Skin epidermis (tissue), 12 donors: Measurements from ENCODE around the gene LAYN.

Experiments used
- H3K27ac ChIP-seq, 21 experiments: fragments of 200-600 bp; sonication (generic) in 11 of 21; one replicate each; pipeline ENCODE4 v1.5.0; 2020; ENCODE audit warnings: mild to moderate bottlenecking in 3 of 21, inconsistent platforms in 2 of 21, moderate library complexity in 2 of 21
- H3K4me3 ChIP-seq, 7 experiments: fragments of 200-600 bp; sonication (generic) in 2 of 7; one replicate each; pipeline ENCODE4 v1.5.0; 2020; ENCODE audit warnings: inconsistent platforms in 2 of 7, mild to moderate bottlenecking in 2 of 7, moderate library complexity in 1 of 7

Gene LAYN, protein sequence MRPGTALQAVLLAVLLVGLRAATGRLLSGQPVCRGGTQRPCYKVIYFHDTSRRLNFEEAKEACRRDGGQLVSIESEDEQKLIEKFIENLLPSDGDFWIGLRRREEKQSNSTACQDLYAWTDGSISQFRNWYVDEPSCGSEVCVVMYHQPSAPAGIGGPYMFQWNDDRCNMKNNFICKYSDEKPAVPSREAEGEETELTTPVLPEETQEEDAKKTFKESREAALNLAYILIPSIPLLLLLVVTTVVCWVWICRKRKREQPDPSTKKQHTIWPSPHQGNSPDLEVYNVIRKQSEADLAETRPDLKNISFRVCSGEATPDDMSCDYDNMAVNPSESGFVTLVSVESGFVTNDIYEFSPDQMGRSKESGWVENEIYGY

DNA sequence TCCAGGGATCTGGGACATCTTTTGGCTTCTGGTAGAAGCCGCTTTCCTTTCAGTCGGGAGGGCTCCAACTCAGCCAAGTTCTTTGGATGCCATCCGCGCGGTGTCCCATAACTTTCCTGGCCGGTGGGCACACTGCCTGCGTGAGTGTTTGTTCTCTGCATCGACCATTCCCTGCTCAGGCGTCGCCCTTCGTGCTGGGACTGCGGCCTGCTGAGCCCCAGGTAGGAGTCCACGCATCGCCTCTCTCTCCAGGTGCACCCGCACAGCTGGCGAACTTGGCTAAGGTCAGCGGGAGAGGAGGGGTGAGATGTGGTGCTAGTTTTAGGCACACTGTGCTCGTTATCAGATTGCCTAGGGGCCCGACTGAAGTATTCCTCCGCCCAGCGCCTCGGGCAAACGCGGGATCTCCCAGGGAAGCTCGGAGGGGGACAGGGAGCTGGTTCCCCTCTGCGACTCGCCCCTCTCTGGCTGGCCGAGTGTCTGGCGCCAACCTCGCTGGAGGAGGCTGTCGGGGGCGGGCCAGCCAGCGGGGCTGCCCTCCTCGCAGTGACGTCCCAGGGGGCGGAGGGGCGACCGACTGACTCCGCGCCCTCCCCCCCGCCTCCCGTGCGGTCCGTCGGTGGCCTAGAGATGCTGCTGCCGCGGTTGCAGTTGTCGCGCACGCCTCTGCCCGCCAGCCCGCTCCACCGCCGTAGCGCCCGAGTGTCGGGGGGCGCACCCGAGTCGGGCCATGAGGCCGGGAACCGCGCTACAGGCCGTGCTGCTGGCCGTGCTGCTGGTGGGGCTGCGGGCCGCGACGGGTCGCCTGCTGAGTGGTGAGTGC lies at the start of gene LAYN:
Gene LAYN, plus strand, starts transcription at position 607 of the 823 bp plus-strand sequence. Its CDS starts 124 bp downstream, at position 731.
- H3K27ac ChIP-seq = peak within 1 kb of the TSS in 19 of 21 experiments; percentile 8 to 76 (median 48)
- H3K4me3 ChIP-seq = peak within 1 kb of the TSS; percentile 22 to 49 (median 45)

DNA sequence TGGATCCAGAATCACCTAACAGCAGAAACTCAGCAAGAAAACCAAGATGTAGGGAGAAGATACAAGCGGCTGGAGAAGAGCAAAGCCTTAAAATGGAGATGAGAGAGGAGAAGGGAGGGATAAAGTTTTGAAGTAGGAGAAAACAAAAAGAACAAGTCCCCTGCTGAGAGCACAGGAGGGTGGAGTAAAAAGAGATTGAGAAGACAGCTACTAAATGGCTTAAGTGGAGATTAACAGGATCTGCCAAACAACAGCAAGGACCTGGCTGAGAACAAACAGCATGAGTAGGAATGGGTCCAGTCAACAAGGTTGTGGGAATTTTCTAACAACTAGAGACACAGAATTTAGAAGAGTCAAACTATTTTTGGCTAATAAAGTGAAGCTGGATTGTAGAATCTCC lies 46.5 kb upstream of the LAYN start:
- no peak overlapping the region for H3K27ac ChIP-seq
- H3K4me3 ChIP-seq = no peak overlapping the region

DNA sequence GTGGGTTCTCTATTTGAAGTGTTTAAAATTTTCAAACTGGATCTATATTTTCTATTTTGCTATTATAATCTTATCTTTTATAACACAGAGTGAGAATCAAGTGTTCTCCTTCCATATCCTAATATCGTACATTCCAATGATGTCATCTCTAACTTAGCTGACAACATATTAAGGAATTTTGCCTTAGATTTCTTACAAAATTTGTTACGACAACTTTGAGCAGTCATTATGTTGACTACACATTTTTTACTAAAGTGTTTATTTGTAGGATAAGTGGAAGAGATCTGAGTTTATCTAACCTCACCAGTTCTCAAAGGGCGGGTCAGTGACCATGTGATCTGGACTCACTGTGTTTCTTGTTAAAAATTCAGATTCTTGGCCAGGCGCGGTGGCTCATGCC lies 41.0 kb upstream of the LAYN start:
- Histone ChIP-seq H3K4me3 (no peak overlapping the region), H3K27ac (no peak overlapping the region)

DNA sequence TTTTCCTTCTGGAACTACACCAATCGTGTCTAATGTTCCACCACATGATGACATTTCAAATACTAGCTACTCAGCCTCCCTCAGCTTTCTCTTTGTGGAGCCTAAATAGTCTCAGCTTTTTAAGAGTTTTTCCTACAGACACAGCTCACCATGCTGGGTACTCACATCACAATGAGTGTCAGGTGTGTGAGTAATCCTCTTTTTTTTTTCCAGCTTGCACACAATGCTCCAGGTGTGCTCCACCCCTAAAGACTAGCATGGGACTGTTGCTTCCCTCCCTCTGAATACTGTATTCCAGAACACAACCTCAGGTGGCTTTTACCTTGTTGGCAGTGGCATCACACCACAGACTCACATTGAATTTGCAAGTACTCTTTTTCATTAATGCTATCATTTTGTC lies 40.0 kb upstream of the LAYN start:
- H3K4me3 ChIP-seq = no peak overlapping the region
- H3K27ac ChIP-seq = no peak overlapping the region

DNA sequence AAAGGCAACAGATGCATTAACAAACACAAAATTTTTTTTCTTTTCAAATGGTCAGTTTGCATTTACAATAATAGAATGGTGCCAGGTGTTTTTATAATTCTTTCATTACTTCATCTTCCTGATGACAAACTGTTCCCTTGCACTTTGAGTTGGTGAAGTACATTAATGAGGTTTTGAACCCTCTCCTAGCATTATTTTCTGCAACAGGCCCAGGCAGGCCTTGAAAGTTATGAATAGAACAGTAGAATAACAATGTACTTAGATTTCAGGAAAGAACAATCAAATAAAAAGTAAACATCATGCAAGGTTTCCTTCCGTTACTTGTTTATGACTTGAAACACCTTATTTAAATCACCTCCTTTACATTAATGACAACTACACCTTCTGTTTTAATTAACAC lies 37.9 kb upstream of the LAYN start:
- Histone ChIP-seq H3K4me3 (no peak overlapping the region), H3K27ac (no peak overlapping the region)

DNA sequence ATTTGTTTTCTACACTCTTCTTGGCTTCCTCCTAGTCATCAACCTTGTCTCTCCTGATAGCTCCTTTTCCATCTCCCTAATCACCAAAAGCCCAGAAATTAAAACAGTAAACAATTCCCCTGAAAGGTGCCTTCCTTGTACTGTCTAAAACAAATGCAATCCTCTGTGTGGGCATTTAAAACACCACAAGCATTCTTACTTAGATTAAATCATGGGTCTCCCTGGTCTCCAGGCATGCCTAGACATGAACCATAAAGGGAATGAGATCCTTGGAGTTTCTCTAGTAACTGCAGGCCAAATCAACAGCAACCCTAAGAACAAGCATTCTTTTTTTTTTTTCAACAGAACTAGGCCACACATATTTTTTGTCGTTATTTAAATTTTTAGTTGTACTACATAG lies 30.2 kb upstream of the LAYN start:
- H3K27ac ChIP-seq = no peak overlapping the region
- H3K4me3 ChIP-seq = no peak overlapping the region

DNA sequence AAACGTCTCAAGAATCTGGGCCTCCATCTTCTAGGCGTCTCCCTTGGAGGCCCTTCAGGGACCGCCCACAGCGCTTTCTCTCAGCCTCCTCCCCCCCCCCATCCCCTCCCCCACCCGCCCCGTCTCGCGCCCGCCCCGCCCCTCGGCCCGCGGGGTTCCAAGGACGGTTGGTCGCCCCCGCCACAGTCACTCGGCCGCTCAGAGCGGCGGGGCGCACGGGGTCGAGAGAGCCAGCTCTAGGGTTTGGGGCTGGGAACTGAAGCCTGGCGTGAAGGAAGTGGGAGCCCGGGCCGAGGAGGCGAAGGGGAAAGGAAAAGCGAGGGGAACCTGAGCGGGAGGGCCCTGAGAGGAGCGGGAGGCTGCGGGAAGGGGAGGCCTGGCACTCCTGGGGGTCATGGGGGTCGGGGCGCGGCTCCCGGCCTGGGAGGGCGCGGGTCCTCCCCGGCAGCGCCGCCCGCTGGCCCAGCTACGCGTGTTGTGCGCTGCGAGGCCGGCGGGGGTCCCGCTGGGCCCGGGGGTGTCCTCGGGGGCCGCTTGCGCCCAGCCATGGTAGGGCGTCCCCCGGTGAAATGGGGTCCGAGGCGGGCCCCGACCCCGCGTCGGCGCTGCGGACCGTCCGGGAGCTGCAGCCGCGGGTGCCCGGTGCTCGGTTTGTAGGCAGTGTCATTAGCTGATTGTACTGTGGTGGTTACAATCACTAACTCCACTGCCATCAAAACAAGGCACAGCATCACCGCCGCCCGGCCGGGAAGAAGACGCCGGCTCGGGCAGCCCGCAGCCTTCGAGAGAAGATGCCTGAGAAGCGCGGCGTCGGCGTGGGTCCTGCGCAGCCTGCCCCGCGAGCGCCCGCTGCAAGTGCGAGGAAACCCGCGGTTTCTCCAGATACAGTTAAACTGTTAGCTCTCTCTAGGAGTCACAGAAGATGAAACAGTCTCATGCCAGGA lies 28.0 kb upstream of the LAYN start, which contains the start of gene BTG4:
Gene BTG4, minus strand, starts transcription at position 91 of the 944 bp plus-strand sequence. CDS start 13,610 bp downstream, outside the sequence.
- H3K4me3 ChIP-seq = peak within 1 kb of the TSS; percentile 37 to 43 (median 42)
- peak within 1 kb of the TSS in 10 of 21 experiments; percentile 13 to 73 (median 40) for H3K27ac ChIP-seq

DNA sequence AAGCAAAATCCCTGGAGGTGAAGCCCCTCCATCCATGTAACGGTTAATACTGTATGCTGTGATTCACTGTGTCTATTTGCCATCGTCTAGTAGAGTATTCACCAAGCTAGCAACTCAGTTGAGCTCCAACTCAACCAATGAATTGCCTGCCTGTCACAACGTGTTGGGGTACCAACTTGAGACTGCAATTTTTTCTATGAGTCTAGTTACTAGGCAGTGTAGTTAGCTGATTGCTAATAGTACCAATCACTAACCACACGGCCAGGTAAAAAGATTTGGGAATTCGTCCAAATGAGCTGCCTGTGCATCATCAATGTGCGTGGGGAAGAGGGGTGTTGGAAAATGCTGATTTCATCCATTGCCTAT lies 27.3 kb upstream of the LAYN start:
- Histone ChIP-seq H3K4me3 (peak overlapping the region in 2 of 7 experiments; percentile 42 to 43), H3K27ac (no peak overlapping the region)

DNA sequence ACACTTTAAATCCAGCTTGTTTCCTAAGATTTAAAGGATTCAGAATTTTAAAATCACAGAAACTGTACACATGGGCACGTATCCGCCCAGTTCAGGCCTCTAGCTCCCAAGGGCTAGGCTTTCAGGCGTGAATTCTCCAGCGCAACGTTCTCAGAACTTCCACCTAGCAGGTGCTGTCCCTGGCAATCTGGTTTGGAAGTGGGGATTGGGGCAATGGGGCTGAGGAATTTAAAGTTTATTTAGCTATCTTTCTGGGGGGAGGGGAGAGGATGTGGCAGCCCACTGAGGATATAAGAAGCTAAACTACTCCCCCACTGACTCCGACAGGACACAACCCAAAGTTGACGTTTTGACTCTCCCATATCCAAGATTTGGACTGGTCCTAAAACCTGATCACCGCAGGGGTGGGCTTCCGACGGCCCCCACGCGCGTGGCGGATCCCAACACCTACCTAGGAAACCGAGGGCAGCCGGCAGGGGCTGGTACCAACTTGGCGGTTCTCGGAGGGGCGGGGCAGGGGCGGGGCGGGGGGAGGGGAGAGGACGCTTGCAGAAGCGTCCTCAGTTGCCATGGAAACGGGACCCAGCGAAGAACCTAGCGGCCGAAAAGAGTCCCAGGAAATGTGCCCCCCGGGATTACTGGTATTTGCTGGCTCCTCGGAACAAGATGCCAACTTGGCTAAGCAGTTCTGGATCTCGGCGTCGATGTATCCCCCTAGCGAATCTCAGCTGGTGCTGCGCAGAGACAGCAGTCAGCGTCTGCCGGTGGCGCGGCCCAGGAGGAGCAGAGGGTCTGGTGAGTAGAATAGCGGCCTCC lies 26.1 kb upstream of the LAYN start, which contains the start of gene HOATZ:
Gene HOATZ, plus strand, starts transcription at position 563 of the 816 bp plus-strand sequence. Its CDS starts 7 bp downstream, at position 570.
- Histone ChIP-seq H3K27ac (no peak within 1 kb of the TSS), H3K4me3 (peak within 1 kb of the TSS in 1 of 7 experiments; percentile 14)

DNA sequence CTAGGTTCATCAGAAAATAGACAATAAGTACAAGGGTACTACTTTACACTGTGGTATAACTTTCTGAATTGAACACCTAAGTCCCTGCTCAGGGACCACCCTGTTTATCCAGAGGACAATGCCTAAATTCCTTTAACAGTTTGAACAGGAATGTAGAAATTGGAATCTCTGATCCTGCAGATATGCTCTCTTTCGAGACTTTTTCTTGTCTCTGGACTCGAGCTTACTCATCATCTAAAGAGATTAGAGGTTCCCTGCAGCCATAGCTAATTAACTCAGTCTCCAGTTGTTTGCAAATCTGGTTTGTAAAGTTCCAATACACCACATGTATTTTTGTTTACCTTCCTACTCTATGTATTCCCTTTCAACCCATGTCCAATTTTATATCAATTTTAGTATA lies 24.9 kb upstream of the LAYN start:
- Histone ChIP-seq H3K27ac (no peak overlapping the region), H3K4me3 (no peak overlapping the region)

DNA sequence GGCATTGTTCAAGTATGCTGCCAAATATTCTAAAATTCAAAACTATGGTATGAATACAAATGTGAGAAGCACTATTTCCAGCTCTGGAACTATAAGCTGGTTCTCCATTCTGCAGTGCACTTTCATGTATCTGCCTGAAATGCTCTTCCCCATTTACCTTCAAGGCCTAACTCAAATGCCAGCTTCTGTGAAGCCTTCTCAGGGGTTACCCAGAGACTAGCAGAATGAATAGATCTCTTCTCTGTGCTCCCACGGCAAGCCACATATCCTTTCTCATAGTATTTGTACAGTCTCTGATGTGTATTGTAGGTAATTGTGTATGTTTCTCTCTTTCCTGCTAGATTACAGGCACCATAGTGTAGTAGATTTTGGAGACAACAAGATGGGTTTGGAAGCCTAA lies 21.9 kb upstream of the LAYN start:
- Histone ChIP-seq H3K4me3 (no peak overlapping the region), H3K27ac (no peak overlapping the region)

DNA sequence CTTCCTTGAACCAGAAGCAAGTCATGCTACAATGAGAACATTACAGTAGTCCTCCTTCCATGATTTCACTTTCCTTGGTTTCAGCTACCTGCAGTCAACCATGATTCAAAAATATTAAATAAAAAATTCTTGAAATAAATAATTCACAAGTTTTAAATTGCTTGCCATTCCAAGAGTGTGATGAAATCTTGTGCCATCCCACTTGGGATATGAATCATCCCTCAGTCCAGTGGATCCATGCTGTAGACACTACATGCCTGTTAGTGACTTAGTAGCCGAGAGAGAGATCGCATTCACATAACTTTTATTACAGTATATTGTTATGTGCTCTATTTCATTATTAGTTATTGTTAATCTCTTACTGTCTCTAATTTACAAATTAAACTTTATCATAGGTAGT lies 20.0 kb upstream of the LAYN start:
- no peak overlapping the region for H3K27ac ChIP-seq
- H3K4me3 ChIP-seq = no peak overlapping the region

DNA sequence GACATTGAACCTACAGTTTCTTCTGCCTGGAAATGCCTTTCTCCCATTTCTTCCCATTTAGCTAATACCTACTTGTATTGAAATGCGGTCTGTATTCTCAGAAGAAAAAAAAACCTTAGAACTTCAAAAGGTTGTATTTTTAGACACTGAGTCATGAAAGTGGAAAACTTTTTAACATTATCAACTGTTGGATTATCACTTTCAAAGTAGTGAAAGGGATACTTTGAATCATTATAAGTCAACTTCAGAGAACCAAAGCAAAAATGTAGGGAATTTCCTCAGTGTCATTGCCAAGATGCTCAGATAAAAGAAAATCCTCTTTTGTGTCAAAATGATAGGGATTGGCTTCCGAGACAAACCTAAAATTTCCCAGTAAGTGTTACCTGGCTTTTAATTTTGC lies 19.4 kb upstream of the LAYN start:
- Histone ChIP-seq H3K27ac (no peak overlapping the region), H3K4me3 (no peak overlapping the region)

DNA sequence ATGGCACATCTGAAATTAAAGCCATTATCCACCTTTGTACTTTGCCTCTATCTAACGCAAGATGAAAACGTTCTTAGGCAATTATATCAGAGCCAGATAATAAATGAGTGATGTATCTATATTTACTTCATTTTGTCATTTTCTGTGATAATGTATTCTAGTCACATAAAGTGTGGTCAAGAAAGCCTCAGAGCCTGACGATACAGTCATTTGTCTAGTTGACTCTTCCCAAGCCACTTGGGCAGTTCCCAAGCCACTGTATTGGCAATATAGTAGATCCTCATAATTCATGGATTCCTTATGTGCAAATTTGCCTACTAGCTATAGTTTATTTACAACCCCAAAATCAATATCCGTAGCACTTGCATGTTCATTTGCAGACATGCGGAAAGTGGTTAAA lies 18.1 kb upstream of the LAYN start:
- Histone ChIP-seq H3K4me3 (no peak overlapping the region), H3K27ac (no peak overlapping the region)

DNA sequence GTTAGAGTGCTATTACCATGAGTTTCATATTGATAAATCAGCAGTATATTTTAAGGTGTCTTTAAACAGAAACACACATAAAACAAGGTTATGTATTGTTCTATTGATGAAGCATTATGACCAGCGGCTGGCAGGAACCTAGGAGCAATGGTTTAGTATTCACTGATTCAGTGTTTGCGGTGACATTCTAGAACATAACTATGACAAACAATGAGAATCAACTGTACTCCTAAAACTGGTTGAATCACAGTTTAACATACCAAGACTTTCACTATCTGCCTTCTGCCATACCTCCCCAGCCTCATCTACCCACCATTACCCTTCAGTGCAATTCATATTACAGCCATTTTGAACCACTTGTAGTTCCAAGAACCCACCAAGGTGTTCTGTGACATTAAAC lies 17.2 kb upstream of the LAYN start:
- no peak overlapping the region for H3K4me3 ChIP-seq
- H3K27ac ChIP-seq = no peak overlapping the region

DNA sequence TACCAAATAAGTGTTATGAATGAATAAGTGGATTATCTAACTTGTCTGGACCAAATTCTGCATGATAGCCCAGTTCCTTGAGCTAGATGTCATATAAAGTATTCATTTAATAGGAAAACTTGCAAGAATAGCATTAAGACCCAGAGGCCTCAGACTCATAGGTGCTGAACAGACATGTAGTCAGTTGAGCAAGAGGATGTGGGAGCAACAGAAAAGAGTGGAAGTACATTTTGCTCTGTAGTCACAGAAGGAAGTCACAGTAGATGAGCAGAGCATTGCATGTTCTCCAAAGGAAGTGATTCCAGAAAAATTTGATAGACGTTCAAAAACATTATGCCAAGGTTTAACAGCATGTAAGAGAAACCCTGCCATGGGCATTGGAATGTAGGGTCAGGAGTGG lies 16.5 kb upstream of the LAYN start:
- Histone ChIP-seq H3K27ac (no peak overlapping the region), H3K4me3 (no peak overlapping the region)

DNA sequence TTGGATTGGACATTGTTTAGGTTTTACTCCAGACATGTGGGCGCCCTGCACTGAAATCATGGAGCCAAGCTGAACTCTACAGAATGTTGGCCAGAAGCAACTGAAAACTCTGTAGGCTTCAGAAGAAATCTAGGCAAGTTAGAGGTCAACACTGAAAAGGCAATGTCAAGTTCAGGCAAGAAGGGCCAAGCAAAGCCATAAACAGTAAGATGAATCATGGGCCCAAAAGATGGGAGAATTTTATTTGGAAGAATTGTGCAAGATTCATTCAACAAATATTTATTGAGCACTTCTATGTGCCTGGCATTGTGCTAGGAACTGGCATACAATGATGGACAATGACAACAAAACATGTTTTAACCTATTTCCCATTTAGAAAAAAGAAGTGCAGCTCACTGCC lies 15.1 kb upstream of the LAYN start:
- Histone ChIP-seq H3K4me3 (no peak overlapping the region), H3K27ac (no peak overlapping the region)

DNA sequence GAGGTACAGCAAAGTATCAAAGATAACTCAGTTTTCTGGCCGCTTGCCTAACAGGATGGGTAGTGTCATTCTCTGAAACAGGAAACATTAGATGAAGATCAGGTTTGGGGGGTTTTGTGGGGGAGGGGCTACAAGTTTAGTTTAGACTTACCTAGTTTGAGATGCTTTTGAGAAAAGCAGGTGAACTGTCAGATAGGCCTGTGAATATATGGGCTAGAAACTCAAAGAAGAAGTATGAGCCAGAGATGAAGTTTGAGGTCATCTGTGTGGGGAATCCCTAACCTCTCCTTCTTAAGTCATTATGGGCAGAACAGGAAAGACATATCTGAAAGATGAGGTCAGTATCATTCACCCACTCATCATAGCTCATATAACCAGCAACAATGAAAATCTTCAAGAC lies 14.0 kb upstream of the LAYN start:
- Histone ChIP-seq H3K27ac (no peak overlapping the region), H3K4me3 (no peak overlapping the region)

DNA sequence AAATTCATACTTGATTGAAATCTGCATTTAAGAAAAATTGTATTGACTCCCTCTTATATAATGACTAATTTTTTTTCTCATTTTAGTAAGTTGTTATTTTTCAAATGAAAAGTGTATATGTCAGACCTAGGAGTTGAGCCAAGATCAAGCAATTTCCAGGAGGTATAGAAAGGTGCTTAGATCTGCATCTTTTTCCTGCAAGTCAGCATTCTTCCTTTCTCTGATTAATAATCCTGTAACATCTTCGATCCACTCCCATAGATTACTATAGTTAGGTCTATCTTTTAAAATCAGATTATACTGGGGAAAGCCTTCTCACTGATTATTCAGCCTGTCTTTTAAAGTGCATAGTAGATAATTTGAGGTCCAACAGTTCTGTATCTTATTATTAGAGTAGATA lies 13.2 kb upstream of the LAYN start:
- Histone ChIP-seq H3K27ac (no peak overlapping the region), H3K4me3 (no peak overlapping the region)
